Erythroblast (primary cell): ENCODE measurements around the gene FRYL.

Experiments
- GATA1 ChIP-seq: IDR thresholded peaks from 2 replicates; pipeline ENCODE4 v1.6.1; 2011; ENCODE audit warnings: low read depth, mild to moderate bottlenecking, control low read depth, low read length, moderate library complexity
- POLR2A ChIP-seq: IDR thresholded peaks from 2 replicates; pipeline ENCODE4 v1.6.1; 2011; ENCODE audit warnings: mild to moderate bottlenecking, low read length

GRCh38 chr4:48683784-48684666 is 96.1 kb downstream of the FRYL start:
- TF ChIP-seq POLR2A, result no peak
- TF ChIP-seq GATA1, result peak; percentile 59
